ENCODE results near the gene NLK. TPM values are rescaled to one million over a fixed set of nuclear protein-coding genes. Genes with fewer than 3 reads are reported as not detected.

The NLK gene
- total and polyA plus RNA-seq, 2 donors (not counting 3 experiments of a cell fraction or from before 2014, with no cell fraction given): 23.8 to 34.2 TPM

- no peaks in the 10 kb centered on the region for H3K9me3 ChIP-seq (replicated peaks; ENCODE audit: control insufficient read depth, insufficient read depth, low read length)
- peaks cover 0 to 6% of the 10 kb centered on the region in 2 experiments for H3K36me3 ChIP-seq (ENCODE audit: control insufficient read depth in 2 of 2, extremely low read depth in 1 of 2, insufficient read depth in 2 of 2, low read length in 2 of 2)
- no peak overlapping the region for H3K27ac ChIP-seq (ENCODE audit: insufficient read depth, low read depth, low read length)
- H3K4me3 ChIP-seq (replicated peaks in 1 of 3; ENCODE audit: insufficient read depth in 1 of 3, low read depth in 1 of 3, low read length in 3 of 3): no peak overlapping the region
- BruUV-seq (replicated peaks): no TSS peak
- dilution Hi-C loops (cut with MboI; ENCODE audit: extremely low pct_ligation_motif_present, low sequenced_read_pairs) (no loop called here), intact Hi-C loops (cut with micrococcal nuclease) (no loop called here)
- no peaks in the 10 kb centered on the region for H3K9me1 ChIP-seq (replicated peaks; ENCODE audit: control insufficient read depth, extremely low read depth, insufficient read depth, low read length)
- no peak overlapping the region for H3K4me2 ChIP-seq (ENCODE audit: insufficient read depth, low read length)
- ChIA-PET CTCF (interaction anchor here (1.1 to 1.5 kb wide), 2 partner anchors 145 to 234 kb away, joined by 3 to 4 read pairs; no protein-coding TSS in a partner anchor), POLR2A (no interaction called here)
- no peaks in the 10 kb centered on the region for H3K27me3 ChIP-seq (ENCODE audit: control insufficient read depth in 2 of 2, insufficient read depth in 2 of 2, low read length in 2 of 2)
- H3K4me1 ChIP-seq (ENCODE audit: control insufficient read depth, extremely low read depth, insufficient read depth, low read length): peaks cover 28% of the 10 kb centered on the region
- no peak for DNase-seq (ENCODE audit: low read depth, low spot score)
- H3K79me2 ChIP-seq (ENCODE audit: control insufficient read depth, insufficient read depth, low read length): peaks cover 24% of the 10 kb centered on the region
- TF ChIP-seq FOS (IDR thresholded peaks at IDR 0.05; ENCODE audit: borderline replicate concordance, insufficient read depth, low read length) (no peak), POLR2A (IDR thresholded peaks at IDR 0.05; ENCODE audit: low read depth, low read length) (no peak), MAX (IDR thresholded peaks at IDR 0.05; ENCODE audit: insufficient read depth, insufficient read length) (no peak), JUN (IDR thresholded peaks at IDR 0.05; ENCODE audit: borderline replicate concordance, insufficient read depth, insufficient read length, low read depth) (no peak), POLR2AphosphoS5 (IDR thresholded peaks at IDR 0.05; ENCODE audit: insufficient read depth, low read depth, low read length) (no peak), GATA2 (IDR thresholded peaks at IDR 0.05; ENCODE audit: insufficient read depth, insufficient read length, low read depth, low read length) (no peak), EZH2 (IDR thresholded peaks at IDR 0.05; ENCODE audit: borderline replicate concordance, low read depth, low read length, severe bottlenecking) (no peak), CTCF (IDR thresholded peaks at IDR 0.05; ENCODE audit: extremely low read depth in 1 of 2, insufficient read depth in 1 of 2, low read depth in 1 of 2, low read length in 2 of 2) (no peak), MYC (IDR thresholded peaks at IDR 0.05; ENCODE audit: low read depth, low read length) (no peak)
- H4K20me1 ChIP-seq (replicated peaks; ENCODE audit: control insufficient read depth, extremely low read depth, insufficient read depth, low read length): peaks cover 3% of the 10 kb centered on the region
- no peak overlapping the region for H3K9ac ChIP-seq (replicated peaks; ENCODE audit: extremely low read depth, insufficient read depth, low read length)
- no peak overlapping the region for H2AFZ ChIP-seq (ENCODE audit: low read depth, low read length)
- no peak for FAIRE-seq
These were observed 3.2 kb upstream of the NLK start for GRCh38 chr17:28039251-28039650.

Data from endothelial cell of umbilical vein (primary cell).